NOMO-1 treated with DMSO at 0.1 percent for 48 hours (cell line): Measurements from ENCODE around the gene ZNF300.
"Not testable (repeated sequence)": the region's sequence is repeated elsewhere in the genome, so short reads cannot be mapped to it uniquely, and the experiment has no call there.

ENCODE experiments used
- DNase-seq: peaks from one replicate; lab custom pipeline; 2025; ENCODE audit not compliant: unreplicated experiment; lab: John Stamatoyannopoulos, UW

The ZNF300 gene

DNA sequence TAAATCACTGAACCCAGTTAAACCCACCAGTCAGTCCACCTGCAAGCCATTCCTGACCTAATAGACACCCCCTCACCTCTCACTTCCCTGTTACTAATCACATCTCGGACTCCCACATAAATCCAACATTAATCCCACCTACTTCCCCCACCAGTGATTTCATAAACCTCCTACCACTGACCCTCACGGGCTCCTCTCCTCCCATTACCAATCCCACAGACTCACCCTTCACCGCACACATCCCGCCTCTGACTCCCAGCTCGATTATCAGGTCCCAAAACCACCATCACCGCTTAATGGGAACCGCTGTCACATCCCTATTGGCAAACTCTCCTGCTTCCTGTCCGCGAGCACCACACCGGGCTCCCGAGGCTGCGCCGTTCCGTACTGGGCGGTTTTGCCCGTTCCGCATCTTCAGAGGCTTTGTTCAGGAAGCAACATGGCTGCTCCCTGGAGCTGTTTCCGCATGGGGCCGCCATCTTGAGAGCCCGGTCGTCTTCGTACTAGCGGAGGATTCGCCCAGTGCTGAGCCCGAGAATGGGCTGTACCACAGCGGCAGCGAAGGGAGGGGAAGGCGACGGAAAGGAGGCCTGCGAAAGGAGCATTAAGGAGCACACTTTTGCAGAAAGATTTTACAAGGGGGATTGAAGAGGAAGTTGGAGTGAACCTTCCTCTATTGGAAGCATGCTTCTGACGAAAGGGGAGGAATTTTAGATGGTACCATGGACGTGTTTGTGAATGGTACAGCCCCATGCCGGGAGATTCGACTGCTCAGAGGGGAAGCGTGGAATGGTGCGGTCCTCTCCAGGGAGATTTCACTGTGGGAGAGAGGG, at the start of gene ZNF300:
TSS of gene ZNF300 (minus strand) at position 502 of the 833 bp plus-strand sequence. CDS start 1,825 bp downstream, outside the sequence.
- DNase-seq: no peak

DNA sequence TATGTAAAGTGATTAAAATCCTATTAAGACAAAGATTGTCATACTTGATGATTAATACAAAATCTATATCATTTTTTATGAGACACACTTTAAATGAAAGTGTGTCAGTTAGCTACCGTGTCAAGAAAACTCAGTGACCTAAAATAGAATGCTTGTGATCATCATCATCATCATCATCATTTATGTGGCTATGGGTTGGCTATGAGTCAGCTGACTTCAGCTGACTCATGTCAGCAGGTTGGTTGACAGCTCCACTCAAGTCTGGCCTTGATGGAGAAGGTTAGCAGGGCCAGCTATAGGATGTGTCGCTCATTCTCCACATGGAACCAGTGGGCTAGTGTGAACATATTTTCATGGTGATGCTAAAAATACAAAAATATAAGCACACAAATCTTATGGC, 43.8 kb upstream of the ZNF300 start:
- no peak for DNase-seq

DNA sequence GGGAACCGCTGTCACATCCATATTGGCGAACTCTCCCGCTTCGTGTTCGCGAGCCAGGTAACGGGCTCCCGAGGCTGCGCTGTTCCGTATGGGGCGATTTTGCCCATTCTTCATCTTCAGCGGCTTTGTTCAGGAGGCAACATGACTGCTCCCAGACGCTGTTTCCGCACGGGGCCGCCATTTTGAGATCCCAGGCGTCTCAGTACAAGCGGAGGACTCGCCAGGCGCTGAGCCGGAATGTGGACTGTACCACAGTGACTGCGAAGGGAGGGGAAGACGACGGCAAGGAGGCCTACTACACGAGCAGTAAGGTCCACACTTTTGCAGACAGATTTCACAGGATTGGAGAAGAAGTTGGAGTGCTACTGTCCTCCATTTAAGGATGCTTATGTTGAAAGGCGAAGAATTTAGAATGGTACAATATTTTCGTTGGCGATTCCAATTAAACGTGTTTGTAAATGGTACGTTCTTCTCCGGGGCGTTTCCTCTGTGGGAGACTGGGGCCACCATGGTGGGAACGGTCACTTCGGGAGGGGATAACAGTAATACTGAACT, 41.6 kb upstream of the ZNF300 start:
- no peak for DNase-seq

DNA sequence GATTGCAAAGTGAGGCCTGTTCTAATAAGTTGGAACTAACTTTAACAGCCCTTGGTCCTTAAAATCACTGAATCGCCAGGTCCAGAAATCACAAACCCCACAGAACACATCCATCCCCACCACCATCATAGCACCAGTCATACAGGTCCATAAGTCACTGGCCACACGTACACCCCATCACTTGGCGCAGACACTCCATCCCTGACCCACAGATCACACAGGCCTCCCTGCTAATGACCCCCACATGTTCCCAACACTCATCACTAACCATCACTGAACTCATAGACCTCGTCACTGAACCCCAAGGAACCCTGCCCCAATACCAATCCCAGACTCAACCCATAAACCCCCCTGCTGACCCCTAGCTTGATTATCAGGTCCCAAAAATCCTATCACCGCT, 41.2 kb upstream of the ZNF300 start:
- no peak for DNase-seq

DNA sequence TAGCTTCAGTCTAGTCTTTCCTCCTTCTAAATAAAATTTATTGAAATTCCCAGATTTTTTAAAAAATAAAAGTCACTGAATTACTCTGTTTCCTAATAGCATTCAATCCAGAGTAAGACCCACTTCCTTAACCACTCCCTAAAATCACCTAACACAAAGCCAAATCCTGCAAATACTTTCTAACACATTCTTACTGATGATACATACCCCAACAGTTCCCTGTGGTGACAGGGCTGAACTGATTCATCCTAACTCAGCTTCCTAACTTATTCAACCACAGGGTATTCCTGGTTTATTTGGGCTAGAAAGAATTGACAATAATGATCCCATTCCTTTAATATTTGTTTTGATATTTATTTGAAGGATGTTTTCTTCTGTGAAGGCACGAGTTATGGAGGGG, 40.7 kb upstream of the ZNF300 start:
- DNase-seq: no peak

DNA sequence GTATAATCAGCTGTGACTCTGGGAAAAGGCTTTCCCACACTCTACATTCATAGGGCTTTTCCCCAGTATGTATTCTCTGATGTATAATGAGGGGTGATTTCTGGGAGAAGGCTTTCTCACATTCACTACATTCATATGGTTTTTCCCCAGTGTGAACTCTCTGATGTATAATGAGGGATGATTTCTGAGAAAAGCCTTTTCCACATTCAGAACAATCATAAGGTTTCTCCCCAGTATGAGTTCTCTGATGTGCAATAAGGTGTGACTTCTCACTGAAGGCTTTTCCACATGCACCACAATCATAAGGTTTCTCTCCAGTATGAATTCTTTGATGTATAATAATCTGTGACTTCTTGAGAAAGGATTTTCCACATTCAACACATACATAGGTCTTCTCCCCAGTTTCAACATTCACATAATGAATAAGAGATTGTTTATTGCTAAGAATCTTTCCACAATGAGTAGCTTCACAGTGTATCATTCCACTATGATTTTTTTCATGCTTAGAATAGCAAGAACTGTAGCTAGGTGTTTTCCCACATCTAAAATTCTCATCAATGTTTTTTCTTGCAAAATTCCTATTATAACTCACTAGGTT, 26.7 kb upstream of the ZNF300 start:
- no peak for DNase-seq

DNA sequence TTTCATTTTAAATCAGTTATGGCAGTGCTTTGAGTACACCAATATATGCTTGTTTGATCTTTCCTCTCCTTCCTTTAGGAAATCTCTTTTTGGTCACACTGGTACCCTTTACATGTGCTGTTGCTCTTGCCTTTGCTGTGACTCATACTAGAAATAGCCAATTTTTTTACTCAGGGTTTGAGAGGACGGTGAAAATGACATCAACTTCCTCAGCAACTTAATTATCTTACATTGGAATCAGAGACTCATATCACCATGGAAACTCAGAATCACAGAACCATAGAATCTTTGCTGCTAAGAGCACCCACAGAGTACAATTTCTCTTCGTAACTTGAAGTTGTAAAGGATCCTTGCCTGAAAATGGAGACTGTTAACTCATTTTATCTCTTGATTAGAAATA, 13.8 kb upstream of the ZNF300 start:
- no peak for DNase-seq

DNA sequence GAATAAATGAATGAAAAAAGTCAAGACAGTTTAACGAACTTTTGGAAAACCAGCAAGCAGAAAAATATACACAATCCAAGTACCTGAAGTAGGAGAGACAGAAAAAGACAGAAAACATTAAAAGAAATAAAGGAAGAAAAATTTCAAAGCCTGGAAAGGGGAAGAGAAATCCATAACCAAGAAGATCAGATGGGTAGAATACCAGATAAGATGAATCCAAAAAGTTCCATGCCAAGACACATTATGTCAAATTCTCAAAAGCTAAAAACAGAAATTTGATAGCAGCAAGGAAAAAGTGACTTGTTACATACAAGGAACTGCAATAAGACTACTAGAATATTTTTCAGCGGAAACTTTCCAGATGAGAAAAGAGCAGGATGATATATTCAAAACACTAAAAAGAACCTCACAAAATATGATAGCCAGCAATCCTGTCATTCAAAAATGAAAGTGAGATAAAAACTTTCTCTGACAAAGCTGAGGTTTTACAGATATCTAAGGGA, 7.6 kb upstream of the ZNF300 start:
- DNase-seq: no peak

DNA sequence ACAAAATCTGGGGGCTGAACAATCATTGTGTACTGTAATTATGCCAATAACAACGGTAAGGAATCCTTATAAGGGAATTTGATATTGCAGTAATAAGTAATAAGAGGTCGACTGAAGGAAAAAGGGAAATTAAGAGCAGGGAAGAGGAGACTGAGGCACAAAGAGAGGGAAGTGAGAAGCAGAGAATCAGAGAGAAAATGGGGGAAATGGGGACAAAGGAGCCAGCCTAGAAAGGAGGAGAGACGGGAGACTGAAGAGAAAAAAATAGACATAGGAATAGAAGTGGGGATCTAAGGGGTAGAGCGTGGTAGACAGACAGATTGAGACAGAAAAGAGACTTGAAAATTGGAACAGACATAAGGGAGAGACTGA, 518 bp upstream of the ZNF300 start:
- no peak for DNase-seq

DNA sequence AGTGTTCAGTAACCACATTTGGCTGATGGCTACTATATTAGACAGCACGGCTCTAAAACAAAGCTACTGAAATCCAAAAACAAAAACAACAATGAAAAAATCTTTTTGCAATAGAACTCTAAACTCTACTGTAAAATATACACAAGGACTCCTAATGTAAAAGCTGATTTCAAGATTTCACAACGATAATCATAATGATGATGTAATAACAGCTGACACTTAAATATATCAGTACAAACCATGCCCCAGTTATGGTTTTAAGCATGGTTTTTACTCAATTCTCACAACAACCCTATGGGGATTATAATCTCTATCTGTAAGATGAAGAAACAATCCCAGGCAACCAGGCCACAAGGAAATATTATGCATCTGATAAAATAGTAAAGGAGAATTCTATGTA, 3.3 kb downstream of the ZNF300 start:
- no peak for DNase-seq

DNA sequence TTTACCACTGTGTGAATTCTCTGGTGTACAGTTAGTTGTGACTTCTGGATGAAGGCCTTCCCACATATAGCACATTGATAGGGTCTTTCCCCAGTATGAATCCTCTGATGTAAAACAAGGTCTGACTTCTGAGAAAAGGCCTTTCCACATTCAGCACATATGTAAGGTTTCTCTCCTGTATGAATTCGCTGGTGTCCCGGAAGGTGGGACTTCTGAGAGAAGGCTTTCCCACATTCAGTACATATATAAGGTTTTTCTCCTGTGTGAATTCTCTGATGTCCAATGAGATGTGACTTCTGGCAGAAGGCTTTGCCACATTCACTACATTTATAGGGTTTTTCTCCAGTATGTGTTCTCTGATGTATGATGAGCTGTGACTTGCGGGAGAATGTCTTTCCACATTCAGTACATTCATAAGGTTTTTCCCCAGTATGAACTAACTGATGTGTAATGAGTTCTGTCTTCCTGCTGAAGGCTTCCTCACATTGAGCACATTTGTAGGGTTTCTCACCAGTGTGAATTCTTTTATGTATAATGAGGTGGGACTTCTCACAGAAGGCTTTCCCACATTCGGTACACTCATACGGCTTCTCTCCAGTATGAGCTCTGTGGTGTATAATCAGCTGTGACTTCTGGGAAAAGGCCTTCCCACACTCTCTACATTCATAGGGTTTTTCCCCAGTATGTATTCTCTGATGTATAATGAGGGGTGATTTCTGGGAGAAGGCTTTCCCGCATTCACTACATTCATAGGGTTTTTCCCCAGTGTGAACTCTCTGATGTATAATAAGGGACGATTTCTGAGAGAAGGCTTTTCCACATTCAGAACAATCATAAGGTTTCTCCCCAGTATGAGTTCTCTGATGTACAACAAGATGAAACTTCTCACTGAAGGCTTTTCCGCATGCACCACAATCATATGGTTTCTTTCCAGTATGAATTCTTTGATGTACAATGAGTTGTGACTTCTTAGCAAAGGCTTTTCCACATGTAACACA, 9.1 kb downstream of the ZNF300 start:
- DNase-seq: no peak

DNA sequence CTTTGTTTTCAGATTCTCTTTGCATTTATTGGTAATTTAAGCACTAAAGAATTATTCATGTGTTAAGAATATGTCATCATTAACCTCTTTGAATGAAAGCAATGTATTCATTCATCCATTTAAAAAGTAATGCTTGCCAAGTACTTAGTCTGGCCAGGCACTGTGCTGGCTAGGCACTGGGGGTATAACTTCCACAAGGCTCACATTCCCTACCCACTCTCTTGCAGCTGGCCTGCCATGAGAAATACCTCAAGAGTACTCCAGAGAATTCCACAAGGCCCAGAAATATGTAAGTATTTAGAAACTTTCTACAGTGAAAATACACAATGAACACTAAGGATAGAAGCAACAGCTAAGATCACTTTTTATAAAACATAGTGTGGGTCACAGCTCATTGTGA, 25.4 kb downstream of the ZNF300 start:
- DNase-seq: no peak

DNA sequence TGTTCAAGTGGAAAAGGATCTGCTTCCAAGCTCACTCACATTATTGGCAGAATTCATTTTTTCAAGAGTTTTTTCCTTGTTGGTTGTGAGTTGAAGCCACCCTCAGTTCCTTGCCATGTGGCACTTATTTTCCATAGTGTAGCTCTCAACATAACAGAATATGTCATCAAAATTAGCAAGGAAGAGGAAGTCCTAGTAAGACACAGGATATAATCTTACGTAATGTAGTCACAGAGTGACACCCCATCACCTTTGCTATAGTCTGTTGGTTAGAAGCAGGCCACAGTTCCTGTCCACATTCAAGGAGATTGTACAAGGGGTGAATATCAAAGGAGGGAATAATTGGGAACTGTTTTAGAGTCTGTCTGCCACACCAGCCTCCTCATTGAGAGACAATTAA, 42.7 kb downstream of the ZNF300 start:
- DNase-seq: peak; percentile 45

DNA sequence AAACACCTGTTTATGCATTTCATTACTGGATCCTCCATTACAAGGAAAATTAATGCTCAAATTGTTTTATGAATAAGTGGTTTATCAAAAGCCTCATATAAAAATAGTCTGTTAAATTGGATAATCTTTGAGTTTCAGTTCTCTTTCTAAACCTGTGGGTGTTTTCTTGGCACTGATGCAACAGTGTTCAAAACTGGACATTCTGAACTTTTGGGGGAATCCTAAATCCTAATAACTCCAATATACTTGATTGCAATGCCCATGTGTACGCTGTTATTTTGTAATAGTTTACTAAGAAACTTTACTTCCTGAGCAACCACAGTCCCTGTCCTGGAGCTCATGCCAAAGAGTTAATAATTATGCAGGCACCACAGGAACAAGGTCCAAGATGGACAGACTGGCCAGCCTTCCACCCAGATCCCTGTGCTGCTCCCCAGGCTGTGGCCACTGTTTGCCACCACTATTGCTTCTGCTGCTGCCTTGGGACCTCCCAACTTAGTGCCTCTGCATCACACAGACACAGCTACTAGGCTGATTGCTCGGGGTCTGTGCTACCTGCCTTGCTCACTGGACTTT, 44.4 kb downstream of the ZNF300 start:
- DNase-seq: peak; percentile 4

DNA sequence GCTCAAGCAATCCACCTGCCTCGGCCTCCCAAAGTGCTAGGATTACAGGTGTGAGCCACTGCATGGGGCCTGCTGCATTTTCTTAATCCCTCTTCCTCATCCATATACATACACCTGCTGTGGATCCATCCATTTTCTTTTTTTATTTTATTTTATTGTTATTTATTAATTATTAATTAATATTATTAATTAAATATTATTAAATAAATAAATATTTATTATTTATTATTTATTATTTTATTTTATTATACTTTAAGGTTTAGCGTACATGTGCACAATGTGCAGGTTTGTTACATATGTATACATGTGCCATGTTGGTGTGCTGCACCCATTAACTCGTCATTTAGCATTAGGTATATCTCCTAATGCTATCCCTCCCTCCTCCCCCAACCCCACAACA, 48.1 kb downstream of the ZNF300 start:
- not testable (repeated sequence) for DNase-seq

DNA sequence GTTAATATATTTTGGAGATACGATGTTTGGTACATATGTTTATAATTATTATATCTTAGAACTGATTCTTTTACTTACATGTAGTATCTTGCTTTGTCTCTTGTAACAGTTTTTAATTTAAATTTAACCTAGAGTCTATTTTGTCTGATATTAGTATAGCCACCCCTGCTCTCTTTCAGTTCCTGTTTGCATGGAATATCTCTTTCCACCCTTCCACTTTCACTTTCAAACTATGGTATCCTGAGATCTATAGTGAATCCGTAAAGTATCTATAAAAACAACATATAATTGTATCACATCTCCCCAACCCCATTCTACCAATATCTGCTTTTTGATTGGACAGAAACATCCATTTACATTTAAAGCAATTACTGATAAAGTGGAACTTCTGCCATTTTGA, 51.2 kb downstream of the ZNF300 start:
- DNase-seq: peak; percentile 27

DNA sequence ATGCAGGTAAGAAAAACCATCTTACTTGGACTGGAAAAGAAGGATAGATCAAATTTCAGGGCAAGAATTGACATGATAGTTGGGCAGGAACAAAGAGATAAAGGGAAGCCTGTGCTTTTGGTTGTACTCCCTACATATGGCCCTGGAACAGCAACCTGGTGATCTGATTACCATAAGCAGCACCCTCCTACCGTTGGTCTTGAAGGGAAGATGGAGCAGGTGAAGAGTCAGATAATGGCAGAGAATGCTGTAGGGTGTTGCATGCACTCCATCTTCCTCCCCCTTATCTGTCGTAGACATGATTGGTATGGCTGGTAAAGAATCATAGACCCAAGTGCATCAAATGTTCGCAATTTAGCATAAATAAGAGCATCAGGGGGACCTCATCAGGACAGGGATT, 53.7 kb downstream of the ZNF300 start:
- no peak for DNase-seq

DNA sequence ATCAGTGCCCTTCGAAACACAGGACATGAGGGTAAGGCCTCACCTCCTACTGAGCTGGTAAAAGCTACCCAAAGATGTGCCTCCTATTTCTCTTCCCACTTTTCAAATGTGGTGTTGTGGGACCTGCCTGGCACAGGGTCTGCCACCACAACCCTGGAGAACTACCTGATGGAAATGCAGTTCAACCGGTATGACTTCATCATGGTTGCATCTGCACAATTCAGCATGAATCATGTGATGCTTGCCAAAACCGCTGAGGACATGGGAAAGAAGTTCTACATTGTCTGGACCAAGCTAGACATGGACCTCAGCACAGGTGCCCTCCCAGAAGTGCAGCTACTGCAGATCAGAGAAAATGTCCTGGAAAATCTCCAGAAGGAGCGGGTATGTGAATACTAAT, 56.5 kb downstream of the ZNF300 start:
- no peak for DNase-seq

DNA sequence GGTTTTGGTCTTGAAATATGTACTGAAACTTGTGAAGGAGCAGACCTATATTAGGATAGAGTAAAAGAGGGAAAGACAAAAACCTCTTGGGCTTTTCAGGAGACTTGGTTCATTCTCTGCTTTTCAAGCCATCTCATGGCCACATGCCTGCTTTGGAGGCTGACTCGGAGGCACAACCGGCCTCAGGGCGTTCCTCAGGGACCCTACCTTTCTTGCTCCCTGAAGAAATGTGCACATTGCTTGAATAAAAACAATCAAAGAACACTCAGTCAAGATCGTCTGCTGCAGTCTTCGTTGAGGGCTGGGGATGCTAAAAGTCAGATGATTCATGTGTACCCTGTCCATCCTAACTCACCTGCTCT, 57.5 kb downstream of the ZNF300 start:
- no peak for DNase-seq

DNA sequence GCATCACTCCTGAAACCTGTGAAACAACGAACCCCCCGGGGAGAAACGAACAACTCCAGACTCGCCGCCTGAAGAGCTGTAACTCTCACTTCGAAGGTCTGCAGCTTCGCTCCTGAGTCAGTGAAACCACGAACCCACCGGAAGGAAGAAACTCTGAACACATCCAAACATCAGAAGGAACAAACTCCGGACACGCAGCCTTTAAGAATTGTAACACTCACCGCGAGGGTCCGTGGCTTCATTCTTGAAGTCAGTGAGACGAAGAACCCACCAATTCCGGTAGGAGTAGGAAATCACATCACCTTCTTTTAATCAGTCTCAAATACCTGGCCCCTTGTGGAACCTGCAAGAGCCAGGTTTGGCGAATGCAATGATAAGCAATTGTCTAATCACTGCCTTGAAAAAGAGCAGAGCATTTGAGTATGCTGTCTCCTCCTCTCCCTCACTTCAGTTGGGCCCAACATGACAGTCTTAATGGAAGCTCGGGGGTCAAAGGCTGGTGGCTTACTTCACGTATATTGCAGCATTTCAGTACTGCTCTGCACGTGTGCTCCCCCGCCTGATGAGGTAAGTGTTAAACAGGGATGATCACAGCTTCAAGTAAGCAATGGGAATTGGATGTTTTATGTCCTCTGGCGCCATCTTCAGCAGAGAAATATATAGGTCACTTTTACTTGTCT, 58.0 kb downstream of the ZNF300 start:
- peak; percentile 98 for DNase-seq
